ENCODE results near the gene TDG. TPM values are rescaled to one million over a fixed set of nuclear protein-coding genes. Genes with fewer than 3 reads are reported as not detected.

The TDG gene
- total and polyA plus RNA-seq, 2 experiments from 2014 or later, result 27.9 to 47.9 TPM

GRCh38 chr12:103960616-103961227 lies 5.0 kb upstream of the TDG start:
- Histone ChIP-seq H3K27ac (no peak overlapping the region), H3K27me3 (no peaks in the 10 kb centered on the region), H3K4me2 (no peak overlapping the region), H3K36me3 (replicated peaks; ENCODE audit: insufficient read depth, low read depth) (no peaks in the 10 kb centered on the region), H2AFZ (no peak overlapping the region), H3K9me3 (ENCODE audit: low read depth) (no peaks in the 10 kb centered on the region), H3K9me2 (replicated peaks; ENCODE audit: insufficient read depth) (no peaks in the 10 kb centered on the region), H3K4me1 (ENCODE audit: insufficient read depth) (peaks cover 12% of the 10 kb centered on the region), H3K4me3 (no peak overlapping the region), H4K20me1 (ENCODE audit: insufficient read depth, poor library complexity, severe bottlenecking) (no peaks in the 10 kb centered on the region), H3K79me2 (peaks cover 28% of the 10 kb centered on the region)
- no peak for TF ChIP-seq CTCF (IDR thresholded peaks at IDR 0.05; ENCODE audit: poor library complexity)
- no peak for TF ChIP-seq EZH2 (IDR thresholded peaks at IDR 0.05; ENCODE audit: borderline replicate concordance)
- TF ChIP-seq EZH2phosphoT487 (IDR thresholded peaks at IDR 0.05; ENCODE audit: low read depth, severe bottlenecking, unreplicated experiment), result no peak
- DNase-seq (ENCODE audit: low spot score), result no peak
- 87% methylated on average over 7 of the region's 7 CpGs for WGBS (ENCODE audit: low lambda C conversion rate, missing lambda C conversion rate)

- Histone ChIP-seq H3K27me3 (no peaks in the 10 kb centered on the region), H3K36me3 (replicated peaks; ENCODE audit: insufficient read depth, low read depth) (no peaks in the 10 kb centered on the region), H3K4me3 (no peak overlapping the region), H3K4me2 (no peak overlapping the region), H3K9me3 (ENCODE audit: low read depth) (no peaks in the 10 kb centered on the region), H4K20me1 (ENCODE audit: insufficient read depth, poor library complexity, severe bottlenecking) (no peaks in the 10 kb centered on the region), H3K27ac (no peak overlapping the region), H3K4me1 (ENCODE audit: insufficient read depth) (peaks cover 13% of the 10 kb centered on the region), H3K9me2 (replicated peaks; ENCODE audit: insufficient read depth) (no peaks in the 10 kb centered on the region), H2AFZ (no peak overlapping the region), H3K79me2 (peaks cover 36% of the 10 kb centered on the region)
- no peak for TF ChIP-seq CTCF (IDR thresholded peaks at IDR 0.05; ENCODE audit: poor library complexity)
- no peak for TF ChIP-seq EZH2phosphoT487 (IDR thresholded peaks at IDR 0.05; ENCODE audit: low read depth, severe bottlenecking, unreplicated experiment)
- no peak for TF ChIP-seq EZH2 (IDR thresholded peaks at IDR 0.05; ENCODE audit: borderline replicate concordance)
- WGBS (ENCODE audit: low lambda C conversion rate, missing lambda C conversion rate), result 81% methylated on average over 1 of the region's 1 CpG
- DNase-seq (ENCODE audit: low spot score), result no peak
These were observed 3.2 kb upstream of the TDG start for GRCh38 chr12:103962493-103962892.

- Histone ChIP-seq H3K79me2 (peaks cover 60% of the 10 kb centered on the region), H3K36me3 (replicated peaks; ENCODE audit: insufficient read depth, low read depth) (no peaks in the 10 kb centered on the region), H3K27me3 (no peaks in the 10 kb centered on the region), H3K4me3 (peak overlapping the region; percentile 50), H2AFZ (peak overlapping the region; percentile 43), H3K9me2 (replicated peaks; ENCODE audit: insufficient read depth) (no peaks in the 10 kb centered on the region), H3K9me3 (ENCODE audit: low read depth) (no peaks in the 10 kb centered on the region), H3K4me2 (peak overlapping the region; percentile 84), H4K20me1 (ENCODE audit: insufficient read depth, poor library complexity, severe bottlenecking) (peaks cover 9% of the 10 kb centered on the region), H3K4me1 (ENCODE audit: insufficient read depth) (peaks cover 28% of the 10 kb centered on the region), H3K27ac (peak overlapping the region; percentile 89)
- DNase-seq (ENCODE audit: low spot score), result peak; percentile 19
- WGBS (ENCODE audit: low lambda C conversion rate, missing lambda C conversion rate), result 37% methylated on average over 3 of the region's 3 CpGs
- TF ChIP-seq EZH2 (IDR thresholded peaks at IDR 0.05; ENCODE audit: borderline replicate concordance) (no peak), CTCF (IDR thresholded peaks at IDR 0.05; ENCODE audit: poor library complexity) (no peak), EZH2phosphoT487 (IDR thresholded peaks at IDR 0.05; ENCODE audit: low read depth, severe bottlenecking, unreplicated experiment) (no peak)
These were observed 867 bp upstream of the TDG start for GRCh38 chr12:103964805-103965204.
